Muscle layer of colon (tissue), 2 donors: Measurements from ENCODE around the gene HOXA11.

Experiments
- H3K27ac ChIP-seq: one replicate; pipeline ENCODE4 v1.7.0; 2013; ENCODE audit warnings: low read depth, mild to moderate bottlenecking, low read length, moderate library complexity
- H3K27me3 ChIP-seq, 2 donors: one replicate each; pipeline ENCODE4 v1.7.0; 2013; ENCODE audit warnings: low read length in 2 of 2, mild to moderate bottlenecking in 2 of 2; ENCODE audit not compliant: insufficient read depth in 2 of 2, control insufficient read depth in 1 of 2
- H3K36me3 ChIP-seq: one replicate; pipeline ENCODE4 v1.7.0; 2013; ENCODE audit warnings: mild to moderate bottlenecking, low read length; ENCODE audit not compliant: insufficient read depth
- H3K4me1 ChIP-seq: one replicate; pipeline ENCODE4 v1.7.0; 2013; ENCODE audit warnings: mild to moderate bottlenecking, low read length; ENCODE audit not compliant: insufficient read depth
- H3K4me3 ChIP-seq, 2 donors: one replicate each; pipeline ENCODE4 v1.7.0; 2013; ENCODE audit warnings: low read length in 2 of 2, low read depth in 1 of 2, mild to moderate bottlenecking in 1 of 2, moderate library complexity in 1 of 2
- H3K9ac ChIP-seq: one replicate; pipeline ENCODE4 v1.7.0; 2013; ENCODE audit warnings: low read length
- H3K9me3 ChIP-seq: one replicate; pipeline ENCODE4 v1.7.0; 2013; ENCODE audit warnings: mild to moderate bottlenecking, low read length
- donor health status: abdominal sarcoma.
- donor health status: Adenocarcinoma of cecum.

The HOXA11 gene

DNA sequence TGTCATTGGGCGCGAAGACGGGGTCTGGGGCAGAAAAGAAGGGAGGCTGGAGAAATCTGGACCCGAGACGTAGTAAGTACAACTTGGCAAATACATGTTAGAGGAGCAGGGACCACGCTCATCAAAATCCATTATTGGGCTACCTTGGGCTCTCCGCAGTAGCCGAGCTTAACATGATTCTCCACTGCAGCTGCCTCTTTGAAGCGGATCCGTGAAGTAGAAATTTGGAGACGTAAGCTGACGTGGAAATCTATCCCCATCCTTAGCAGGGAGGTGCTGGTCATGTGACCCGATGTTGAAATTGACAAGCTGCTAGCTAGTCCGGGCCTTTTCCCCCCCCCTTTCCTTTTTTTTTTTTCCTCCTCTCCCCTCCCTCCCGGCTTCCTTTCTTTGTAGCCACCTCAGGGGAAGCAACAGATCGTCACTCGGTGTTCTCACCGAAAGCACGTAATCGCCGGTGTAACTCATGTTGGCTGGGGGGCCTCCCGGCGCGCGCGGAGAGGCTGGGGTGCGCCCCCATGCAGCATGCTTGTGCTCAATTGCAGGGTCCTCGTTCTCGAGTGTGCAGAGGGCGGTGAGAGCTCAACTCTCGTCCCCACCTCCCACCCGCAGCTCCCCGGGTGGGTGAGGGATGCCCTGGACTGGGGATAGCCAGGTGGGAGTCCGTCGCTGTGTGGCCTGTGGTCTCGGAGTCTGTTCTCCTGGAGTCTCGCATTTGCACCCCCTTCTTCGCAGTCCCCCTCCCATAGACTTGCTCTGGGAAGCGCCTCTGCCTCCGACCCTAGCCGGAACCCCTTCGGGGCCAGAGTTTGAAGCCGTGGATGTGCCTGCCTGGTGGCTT lies at the start of gene HOXA11:
HOXA11 (minus strand) TSS at position 220 of the 841 bp plus-strand sequence; CDS start at position 132, 88 bp downstream.
- Histone ChIP-seq H3K27ac (peak within 1 kb of the TSS; percentile 97), H3K4me1 (peaks cover 41% of the 10 kb centered on the region), H3K4me3 (peak within 1 kb of the TSS; percentile 63 to 92), H3K9me3 (no peaks in the 10 kb centered on the region), H3K9ac (peak within 1 kb of the TSS; percentile 98), H3K36me3 (peaks cover 8% of the 10 kb centered on the region), H3K27me3 (peaks cover 0 to 7% of the 10 kb centered on the region in 2 donors)

DNA sequence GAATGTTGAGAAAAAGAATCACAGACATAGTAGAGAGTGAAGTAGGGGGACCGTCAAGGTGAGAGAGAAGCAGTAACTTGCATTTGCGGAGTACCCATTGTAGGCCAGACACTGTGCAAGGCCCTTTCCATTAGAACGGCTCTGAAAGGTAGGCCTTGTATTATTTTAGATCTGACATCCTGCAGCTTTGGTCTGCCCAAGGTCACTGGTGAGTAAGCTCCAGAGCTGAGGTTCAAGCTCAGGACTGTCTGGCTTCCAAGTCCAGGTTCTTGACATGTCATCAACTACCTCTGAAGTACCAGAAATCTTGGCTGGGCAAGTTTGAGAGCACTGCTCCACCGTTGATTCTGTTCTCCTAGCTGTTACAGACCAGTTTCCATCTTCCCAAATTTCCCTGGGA lies 44.4 kb upstream of the HOXA11 start:
- H3K9me3 ChIP-seq = no peaks in the 10 kb centered on the region
- H3K9ac ChIP-seq = no peak overlapping the region
- no peak overlapping the region for H3K4me3 ChIP-seq
- no peaks in the 10 kb centered on the region for H3K36me3 ChIP-seq
- no peaks in the 10 kb centered on the region for H3K4me1 ChIP-seq
- peaks cover 16 to 22% of the 10 kb centered on the region in 2 donors for H3K27me3 ChIP-seq
- no peak overlapping the region for H3K27ac ChIP-seq

DNA sequence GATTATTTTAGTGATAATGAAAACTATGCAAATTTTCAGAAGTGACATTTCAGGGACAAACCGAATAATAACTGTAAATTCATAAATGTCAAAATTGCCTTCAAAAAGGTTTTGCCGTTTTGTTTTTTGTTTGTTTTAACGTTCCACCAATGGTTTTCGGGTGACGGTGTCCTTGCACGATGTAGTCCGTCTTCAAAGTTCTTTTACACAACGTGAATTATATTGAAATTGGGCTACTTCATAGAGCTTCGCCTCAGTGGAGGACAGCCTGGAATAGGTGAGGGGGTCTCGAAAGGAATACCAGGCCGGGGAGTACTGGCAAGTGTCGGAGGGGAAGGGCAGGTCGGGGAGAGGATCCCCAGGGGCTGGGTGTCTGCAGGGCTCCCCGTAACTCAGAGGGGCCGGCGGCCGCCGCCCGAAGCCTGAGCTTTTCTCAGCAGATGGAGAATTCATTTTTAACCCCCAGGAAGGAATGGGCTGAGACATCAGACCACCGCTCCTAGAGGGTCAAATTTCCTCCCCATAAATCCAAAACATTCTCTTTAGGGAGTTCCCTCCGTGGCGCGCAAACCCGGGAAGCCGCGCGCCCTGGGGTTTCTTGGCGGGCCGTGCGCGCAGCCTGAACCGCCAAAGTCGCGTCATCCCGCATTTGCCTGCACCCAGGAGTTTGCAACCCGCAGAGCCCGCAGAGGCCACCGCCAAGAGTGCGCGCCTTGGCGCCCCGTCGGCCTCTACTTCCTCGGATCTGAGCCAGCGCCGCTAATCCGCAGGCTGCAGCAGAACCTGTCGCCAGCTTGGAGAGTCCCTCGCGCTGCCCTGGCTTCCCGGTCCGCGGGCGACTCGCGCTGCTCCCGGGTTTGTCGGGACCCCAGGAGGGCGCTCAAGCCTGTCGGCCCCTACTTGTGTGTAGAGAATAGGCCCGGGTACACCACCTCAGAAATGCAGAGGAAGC lies 40.2 kb upstream of the HOXA11 start:
- H3K27me3 ChIP-seq = peaks cover 47 to 64% of the 10 kb centered on the region in 2 donors
- no peaks in the 10 kb centered on the region for H3K4me1 ChIP-seq
- no peaks in the 10 kb centered on the region for H3K36me3 ChIP-seq
- no peak overlapping the region for H3K9ac ChIP-seq
- no peak overlapping the region for H3K4me3 ChIP-seq
- no peak overlapping the region for H3K27ac ChIP-seq
- H3K9me3 ChIP-seq = no peaks in the 10 kb centered on the region

DNA sequence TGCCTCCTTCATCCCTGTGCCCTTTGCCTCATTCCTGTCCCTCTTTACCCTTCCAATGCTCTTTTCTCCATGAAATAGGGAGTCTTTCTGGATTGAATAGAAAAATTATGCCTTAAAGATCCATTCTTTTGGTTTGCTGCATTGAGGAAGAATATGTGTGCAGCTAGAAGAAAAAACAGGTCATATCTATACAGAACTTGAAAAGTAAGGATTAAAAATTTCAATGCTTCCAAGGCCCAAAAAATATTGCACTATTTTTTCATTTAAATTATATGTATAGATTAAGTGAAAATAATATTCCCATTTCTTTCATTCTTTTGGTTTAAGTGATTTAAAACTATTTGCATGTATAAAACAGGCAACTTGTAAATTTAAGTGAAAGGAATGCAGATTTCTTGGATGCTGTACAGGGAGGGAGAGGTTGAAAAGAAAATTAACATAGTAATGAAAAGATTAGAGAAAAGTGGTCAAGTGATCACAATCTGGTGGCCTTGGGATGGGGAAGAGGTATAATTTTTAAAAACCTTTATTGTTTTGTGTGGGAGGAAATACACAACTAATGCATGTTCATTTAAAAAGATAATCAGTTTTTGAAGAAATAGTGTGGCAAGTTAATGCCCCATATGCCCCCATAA lies 39.0 kb upstream of the HOXA11 start:
- Histone ChIP-seq H3K9me3 (no peaks in the 10 kb centered on the region), H3K9ac (no peak overlapping the region), H3K4me3 (no peak overlapping the region), H3K27me3 (peaks cover 47 to 76% of the 10 kb centered on the region in 2 donors), H3K36me3 (no peaks in the 10 kb centered on the region), H3K27ac (no peak overlapping the region), H3K4me1 (no peaks in the 10 kb centered on the region)

DNA sequence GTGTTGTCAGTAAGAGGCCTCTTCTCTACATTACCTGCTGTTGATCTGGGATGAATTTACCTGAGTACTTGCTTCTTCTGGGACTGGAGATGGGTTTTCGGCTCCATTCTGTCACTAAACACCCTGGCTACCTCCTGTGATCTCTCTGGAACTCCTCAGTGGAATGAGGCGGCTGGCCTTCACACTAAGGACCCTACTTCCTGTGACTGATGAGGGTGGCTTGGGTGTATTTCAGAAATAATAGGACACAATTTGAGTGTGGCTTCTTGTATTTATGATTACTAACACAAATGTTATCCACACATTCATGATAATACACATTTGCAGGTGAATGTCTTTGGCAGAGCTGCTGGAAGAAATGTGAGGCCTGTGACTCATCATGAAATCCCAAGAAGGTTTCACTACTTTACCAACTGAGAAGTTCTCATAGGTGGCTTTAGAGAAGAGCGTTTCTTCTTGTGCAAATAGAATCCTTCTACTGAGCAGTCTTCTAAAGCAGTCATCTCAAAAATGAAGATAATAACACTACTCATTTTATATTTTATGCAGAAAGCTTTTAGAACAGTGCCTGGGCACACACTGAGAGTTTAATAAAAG lies 36.3 kb upstream of the HOXA11 start:
- H3K4me1 ChIP-seq = no peaks in the 10 kb centered on the region
- H3K9ac ChIP-seq = no peak overlapping the region
- H3K27ac ChIP-seq = no peak overlapping the region
- no peak overlapping the region for H3K4me3 ChIP-seq
- peaks cover 47 to 78% of the 10 kb centered on the region in 2 donors for H3K27me3 ChIP-seq
- no peaks in the 10 kb centered on the region for H3K9me3 ChIP-seq
- no peaks in the 10 kb centered on the region for H3K36me3 ChIP-seq

DNA sequence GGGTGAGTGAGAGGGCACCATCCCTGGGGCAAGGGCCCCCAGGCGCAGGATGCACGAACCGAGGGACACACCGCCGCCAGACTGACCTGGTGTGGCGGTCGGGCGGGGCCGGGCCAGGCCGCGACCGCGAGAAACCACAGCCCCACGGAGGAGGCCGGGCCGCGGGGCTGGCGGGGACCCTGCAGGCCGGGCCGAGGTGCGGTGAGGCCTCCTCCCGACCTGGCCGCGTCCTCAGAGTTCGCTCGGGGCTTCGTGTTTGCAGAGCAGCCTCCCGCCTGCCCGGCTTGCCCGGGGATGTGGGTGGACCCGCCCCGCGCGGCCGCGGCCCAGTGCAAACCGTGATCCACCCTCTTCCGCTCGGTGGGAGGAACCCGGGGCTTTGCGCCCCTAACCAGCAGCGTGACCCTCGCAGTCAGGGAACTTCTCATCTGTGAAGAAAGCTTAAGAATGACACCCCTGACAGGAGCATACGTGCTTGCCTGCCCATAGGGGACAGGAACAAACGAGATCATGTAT lies 35.5 kb upstream of the HOXA11 start:
- Histone ChIP-seq H3K27ac (no peak overlapping the region), H3K4me1 (no peaks in the 10 kb centered on the region), H3K4me3 (no peak overlapping the region), H3K9ac (no peak overlapping the region), H3K9me3 (no peaks in the 10 kb centered on the region), H3K27me3 (peaks cover 41 to 70% of the 10 kb centered on the region in 2 donors), H3K36me3 (no peaks in the 10 kb centered on the region)

DNA sequence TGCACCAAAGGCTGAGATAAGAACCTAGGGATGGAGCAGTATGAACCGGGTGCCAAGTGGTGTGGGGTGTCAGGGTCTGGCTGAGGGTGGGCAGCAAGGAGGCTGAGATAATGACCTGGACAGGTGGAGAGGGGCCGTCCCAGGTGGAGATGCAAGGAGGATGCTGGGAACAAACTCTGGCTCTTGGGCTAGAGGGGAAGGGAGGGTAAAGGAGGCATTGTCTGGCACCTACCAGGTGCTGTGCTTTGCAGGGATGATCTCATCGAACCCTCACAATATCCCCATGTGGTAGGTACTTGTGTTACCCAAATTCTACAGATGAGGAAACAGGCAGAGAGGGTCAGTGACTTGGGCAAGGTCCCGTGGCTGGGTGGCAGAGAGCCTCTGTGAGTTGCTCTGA lies 34.8 kb upstream of the HOXA11 start:
- peaks cover 34 to 65% of the 10 kb centered on the region in 2 donors for H3K27me3 ChIP-seq
- H3K4me1 ChIP-seq = no peaks in the 10 kb centered on the region
- no peak overlapping the region for H3K9ac ChIP-seq

DNA sequence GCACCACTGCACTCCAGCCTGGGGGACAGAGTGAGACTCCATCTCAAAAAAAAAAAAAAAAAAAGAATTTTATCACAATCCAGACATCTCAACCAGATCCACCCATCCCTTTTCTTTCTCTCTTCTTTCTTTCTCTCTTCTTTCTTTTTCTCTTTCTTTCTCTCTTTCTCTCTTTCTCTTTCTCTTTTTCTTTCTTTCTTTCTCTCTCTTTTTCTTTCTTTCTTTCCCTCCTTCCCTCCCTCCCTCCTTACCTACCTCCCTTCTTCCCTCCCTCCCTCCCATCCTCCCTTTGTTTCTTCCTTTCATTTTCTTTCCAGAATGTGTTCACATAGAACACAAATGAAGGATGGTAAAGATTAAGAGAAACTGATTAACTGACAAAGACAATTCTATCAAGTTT lies 32.9 kb upstream of the HOXA11 start:
- H3K9ac ChIP-seq = no peak overlapping the region
- no peaks in the 10 kb centered on the region for H3K9me3 ChIP-seq
- peaks cover 5% of the 10 kb centered on the region for H3K4me1 ChIP-seq
- H3K27ac ChIP-seq = no peak overlapping the region
- H3K4me3 ChIP-seq = no peak overlapping the region
- no peaks in the 10 kb centered on the region for H3K36me3 ChIP-seq
- H3K27me3 ChIP-seq = peaks cover 33 to 65% of the 10 kb centered on the region in 2 donors

More for the DNA sequence above, 34.8 kb upstream of the HOXA11 start:
- no peaks in the 10 kb centered on the region for H3K9me3 ChIP-seq
- no peaks in the 10 kb centered on the region for H3K36me3 ChIP-seq
- no peak overlapping the region for H3K4me3 ChIP-seq
- no peak overlapping the region for H3K27ac ChIP-seq

DNA sequence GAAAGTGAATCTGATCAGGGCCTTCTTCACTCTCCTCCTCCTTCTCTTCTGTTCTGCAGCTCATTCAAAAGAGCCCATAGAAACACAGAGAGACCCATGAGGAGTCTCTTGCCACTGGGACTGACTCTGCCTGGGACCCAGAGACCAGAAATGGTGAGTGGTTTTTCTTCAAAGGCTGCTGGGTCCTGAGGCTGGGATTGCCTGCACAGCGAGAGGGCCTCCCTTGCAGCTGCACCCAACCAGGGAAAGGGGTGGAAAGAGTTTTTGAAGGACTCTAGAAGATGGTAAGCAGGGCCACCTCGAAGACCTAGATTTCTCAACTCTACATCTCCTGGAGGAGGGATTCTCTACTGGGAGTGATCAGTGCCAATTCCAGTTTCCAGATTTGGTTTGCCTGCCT lies 30.3 kb upstream of the HOXA11 start:
- no peak overlapping the region for H3K27ac ChIP-seq
- H3K4me1 ChIP-seq = peaks cover 16% of the 10 kb centered on the region
- peaks cover 38 to 63% of the 10 kb centered on the region in 2 donors for H3K27me3 ChIP-seq
- no peak overlapping the region for H3K9ac ChIP-seq
- H3K36me3 ChIP-seq = no peaks in the 10 kb centered on the region
- no peaks in the 10 kb centered on the region for H3K9me3 ChIP-seq
- H3K4me3 ChIP-seq = no peak overlapping the region

DNA sequence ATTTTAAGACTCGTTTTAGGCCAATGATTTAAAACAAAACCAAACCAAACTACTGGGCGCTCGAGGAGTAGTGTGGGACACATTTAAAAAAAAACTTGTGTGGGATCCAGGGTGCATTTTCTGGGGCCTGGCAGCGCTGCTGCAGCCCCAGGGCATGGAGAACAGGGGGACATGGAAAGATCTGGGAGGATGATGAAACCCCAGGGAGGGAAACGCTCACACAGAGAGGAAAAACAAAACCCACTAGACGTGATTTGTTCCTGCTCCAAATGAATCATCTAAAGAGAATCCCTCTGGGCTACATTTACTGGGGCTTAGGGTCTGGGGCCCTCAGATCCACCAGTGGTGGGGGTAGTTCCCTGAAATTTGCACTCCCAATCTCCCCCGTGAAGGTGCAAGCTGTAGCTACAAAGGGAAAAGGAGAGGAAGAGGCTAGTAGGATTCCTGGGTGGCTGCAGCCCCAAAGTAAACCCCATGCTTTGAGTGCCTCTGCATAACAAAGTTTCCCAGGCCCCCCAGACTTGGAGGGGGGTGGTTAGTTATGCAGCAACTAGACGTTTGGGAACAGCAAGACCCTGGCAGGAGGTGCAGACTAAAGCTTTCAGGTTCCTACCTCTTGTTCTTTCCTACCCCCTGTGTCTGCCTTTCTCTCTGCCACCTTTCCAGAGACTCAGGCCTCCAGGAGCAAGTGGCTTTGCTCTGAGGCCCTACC lies 29.4 kb upstream of the HOXA11 start:
- H3K9ac ChIP-seq = no peak overlapping the region
- H3K27ac ChIP-seq = no peak overlapping the region
- no peaks in the 10 kb centered on the region for H3K9me3 ChIP-seq
- H3K4me3 ChIP-seq = no peak overlapping the region
- peaks cover 44 to 62% of the 10 kb centered on the region in 2 donors for H3K27me3 ChIP-seq
- no peaks in the 10 kb centered on the region for H3K36me3 ChIP-seq
- peaks cover 16% of the 10 kb centered on the region for H3K4me1 ChIP-seq
